Dermis lymphatic vessel endothelial cell (primary cell): ENCODE data around the gene DUS1L. TPM values are rescaled to one million over a fixed set of nuclear protein-coding genes. Genes with fewer than 3 reads are reported as not detected.

Source experiments
- total RNA-seq: library from RNA; depleted of rRNA; stranded (reverse); fragments of >200 nt; gene quantifications from 2 replicates; pipeline ENCODE4 v1.2.1, GENCODE V29; 2014

DUS1L gene
- 30.2 and 35.2 TPM in 2 replicates for total RNA-seq

GRCh38 chr17:82065638-82066303, at the start of gene DUS1L:
Gene DUS1L, minus strand, starts transcription at chr17:82065804. Its CDS starts 745 bp downstream, at chr17:82065059.

DNA sequence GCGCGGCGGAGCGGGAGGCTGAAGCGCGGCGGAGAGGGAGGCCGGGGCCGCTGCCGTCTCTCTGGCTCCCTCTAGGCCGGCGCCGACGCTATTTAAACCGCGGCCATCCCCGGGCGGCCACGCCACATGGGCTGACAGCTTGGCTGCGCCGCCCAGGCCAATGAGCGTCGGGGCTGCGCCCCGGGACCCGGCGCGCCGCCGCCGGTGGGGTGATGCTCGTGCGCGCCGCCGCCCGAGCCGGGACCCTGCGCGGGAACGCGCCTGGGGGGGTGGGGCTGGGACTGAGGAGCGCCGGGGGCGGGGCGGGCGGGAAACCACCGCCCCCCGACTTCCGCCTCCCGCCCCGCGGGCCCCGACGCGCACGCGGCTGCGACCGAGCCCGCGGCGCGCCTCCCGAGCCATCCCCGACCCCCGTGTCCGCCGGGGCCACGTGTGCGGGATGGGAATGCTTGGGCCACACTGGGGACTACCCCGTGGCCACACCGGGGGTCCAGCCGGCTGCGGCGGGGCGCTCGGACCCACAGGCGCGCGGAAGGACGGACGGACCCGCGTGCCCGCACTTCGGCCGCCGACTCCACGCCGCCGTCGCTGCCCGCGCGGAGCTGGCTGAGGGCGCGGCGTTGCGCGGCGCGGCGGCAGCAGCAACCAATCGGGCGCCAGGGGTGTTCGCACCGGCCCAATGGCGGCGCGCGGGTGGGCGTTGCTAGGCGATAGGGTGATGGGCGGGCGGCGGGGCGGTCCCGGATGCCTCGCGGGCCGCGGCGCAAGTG, 32.8 kb upstream of the DUS1L start, which contains the start of gene FASN:
TSS of gene FASN (minus strand) at position 68 of the 770 bp plus-strand sequence. CDS start 1,791 bp downstream, outside the sequence.

GRCh38 chr17:82051776-82052637, 13.6 kb downstream of the DUS1L start, which contains the start of the genes GPS1 and RFNG:
Gene GPS1, plus strand, starts transcription at chr17:82051898. Its CDS starts 34 bp downstream, at chr17:82051932.
Gene RFNG, minus strand, starts transcription at chr17:82051811. Its CDS starts 45 bp downstream, at chr17:82051766.

DNA sequence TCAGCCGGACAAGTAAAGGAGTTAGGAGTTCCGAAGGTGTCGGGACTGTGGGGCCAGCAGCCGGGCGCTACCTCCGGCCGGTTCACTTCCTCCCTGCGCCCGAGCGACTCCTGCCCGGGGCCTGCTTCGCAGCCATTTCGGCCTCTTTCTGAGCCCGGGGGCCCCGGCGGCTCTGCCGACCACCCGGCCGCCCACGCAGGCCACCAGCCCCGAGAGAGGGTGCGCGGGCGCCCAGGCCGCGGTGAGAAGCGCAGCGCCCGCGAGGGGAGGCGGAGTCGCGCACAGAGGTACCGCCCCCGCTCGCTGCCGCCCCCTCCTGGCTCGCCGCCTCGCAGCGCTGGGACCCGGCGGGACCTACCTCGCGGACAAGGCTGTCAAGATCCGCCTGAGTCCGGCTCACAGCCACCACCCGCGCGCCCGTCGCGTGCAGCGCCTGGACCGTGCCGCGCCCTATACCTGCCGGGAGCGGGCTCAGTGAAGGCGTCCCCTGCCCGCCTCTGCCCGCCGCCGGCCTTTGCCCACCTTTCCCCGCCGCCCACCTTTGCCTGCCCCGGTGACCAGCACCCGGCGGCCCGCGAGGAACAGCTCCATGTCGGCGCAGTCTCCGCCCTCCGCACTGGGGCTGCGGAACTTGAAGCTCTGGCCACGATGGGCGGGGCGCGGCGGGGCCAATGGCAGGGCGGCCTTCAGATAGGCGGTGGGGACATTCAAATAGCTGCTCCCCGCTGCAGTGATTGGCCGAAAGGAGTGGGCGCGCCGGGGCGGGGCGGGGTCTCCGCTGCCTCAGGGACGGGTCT, 28.3 kb downstream of the DUS1L start, which contains the start of gene DCXR:
TSS of gene DCXR (minus strand) at position 606 of the 797 bp plus-strand sequence. CDS start at position 591, 15 bp downstream.

GRCh38 chr17:82031303-82031884, 34.2 kb downstream of the DUS1L start, which contains the start of gene RAC3:
Gene RAC3, plus strand, starts transcription at chr17:82031678. Its CDS starts 84 bp downstream, at chr17:82031762.

DNA sequence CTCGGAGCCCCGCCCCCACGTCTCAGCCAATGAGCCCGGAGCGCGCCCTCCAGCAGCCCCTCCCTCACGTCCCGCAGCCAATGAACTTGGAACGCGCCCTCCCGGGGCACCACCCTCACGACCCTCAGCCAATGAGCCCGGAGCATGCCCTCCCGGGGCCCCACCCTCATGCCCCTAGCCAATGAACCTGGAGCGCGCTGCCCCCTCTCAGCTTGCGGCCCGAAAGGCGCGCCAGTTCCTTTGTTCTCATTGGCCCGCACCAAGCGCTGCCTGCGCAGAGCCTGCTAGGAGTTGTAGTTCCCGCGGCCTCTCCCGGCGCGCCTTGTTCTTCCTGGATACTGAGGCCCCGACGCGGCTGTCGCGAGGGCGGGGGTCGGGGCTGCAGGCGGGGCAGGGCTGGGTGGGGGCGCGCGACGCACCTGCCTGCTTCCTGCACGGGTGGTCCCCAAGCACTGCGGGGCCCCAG, 42.6 kb downstream of the DUS1L start, which contains the start of gene LRRC45:
TSS of gene LRRC45 (plus strand) at position 325 of the 466 bp plus-strand sequence. CDS start 339 bp downstream, outside the sequence.

GRCh38 chr17:82022310-82022980, 43.2 kb downstream of the DUS1L start, which contains the start of gene CENPX:
Gene CENPX, minus strand, starts transcription at chr17:82022878. Its CDS starts 17 bp downstream, at chr17:82022861.

Other genes starting within 250 kb of the DUS1L start
- 112 and 134 TPM in 2 replicates for gene MCRIP1, start 232.5 kb downstream of the DUS1L start, total RNA-seq
- not detected in 2 replicates for gene PPP1R27, start 230.8 kb downstream of the DUS1L start, total RNA-seq
- gene P4HB, start 205.3 kb downstream of the DUS1L start, total RNA-seq, result 517 and 746 TPM in 2 replicates
- 99.4 and 99.5 TPM in 2 replicates for gene ARHGDIA, start 194.5 kb downstream of the DUS1L start, total RNA-seq
- gene ALYREF, start 174.2 kb downstream of the DUS1L start, total RNA-seq, result 126 and 127 TPM in 2 replicates
- 87.0 and 103 TPM in 2 replicates for gene ANAPC11, start 174.1 kb downstream of the DUS1L start, total RNA-seq
- gene NPB, start 163.6 kb downstream of the DUS1L start, total RNA-seq, result 0.09 and 0.11 TPM in 2 replicates
- 18.2 and 25.2 TPM in 2 replicates for gene PCYT2, start 154.4 kb downstream of the DUS1L start, total RNA-seq
- gene SIRT7, start 147.6 kb downstream of the DUS1L start, total RNA-seq, result 10.4 and 11.8 TPM in 2 replicates
- gene MAFG, start 138.1 kb downstream of the DUS1L start, total RNA-seq, result 13.7 TPM in 2 replicates
- 33.8 and 39.7 TPM in 2 replicates for gene PYCR1, start 128.5 kb downstream of the DUS1L start, total RNA-seq
- gene MYADML2, start 118.6 kb downstream of the DUS1L start, total RNA-seq, result not detected in 2 replicates
- gene NOTUM, start 104.6 kb downstream of the DUS1L start, total RNA-seq, result under 0.01 TPM in 1 of 2 replicates, not detected in the other
- 19.6 and 29.0 TPM in 2 replicates for gene ASPSCR1, start 88.2 kb downstream of the DUS1L start, total RNA-seq
- gene CENPX, start 42.9 kb downstream of the DUS1L start, total RNA-seq, result 26.2 and 28.1 TPM in 2 replicates
- 8.2 and 9.2 TPM in 2 replicates for gene LRRC45, start 42.5 kb downstream of the DUS1L start, total RNA-seq
- gene RAC3, start 34.1 kb downstream of the DUS1L start, total RNA-seq, result 10.7 TPM in 2 replicates
- 26.8 and 33.8 TPM in 2 replicates for gene DCXR, start 28.1 kb downstream of the DUS1L start, total RNA-seq
- gene RFNG, start 14.0 kb downstream of the DUS1L start, total RNA-seq, result 19.3 and 19.6 TPM in 2 replicates
- gene GPS1, start 13.9 kb downstream of the DUS1L start, total RNA-seq, result 66.4 and 72.4 TPM in 2 replicates
- gene FASN, start 32.4 kb upstream of the DUS1L start, total RNA-seq, result 18.1 and 22.5 TPM in 2 replicates
- gene CCDC57, start 147.0 kb upstream of the DUS1L start, total RNA-seq, result 3.9 and 5.7 TPM in 2 replicates
- 40.1 and 71.1 TPM in 2 replicates for gene SLC16A3, start 163.2 kb upstream of the DUS1L start, total RNA-seq
- 42.6 and 51.9 TPM in 2 replicates for gene CSNK1D, start 207.9 kb upstream of the DUS1L start, total RNA-seq